Kidney tubule cell (primary cell): Measurements from ENCODE around the gene MAGI2.
A peak's percentile ranks its signal among the peaks of the same experiment; 100 is the strongest.
"Not testable (repeated sequence)": the region's sequence is repeated elsewhere in the genome, so short reads cannot be mapped to it uniquely, and the experiment has no call there.

ENCODE experiments used
- DNase-seq: peaks from one replicate; pipeline ENCODE4 v3.0.0-alpha.2; 2018; ENCODE audit warnings: low spot score

MAGI2 gene

GRCh38 chr7:78023191-78023590 lies 1430.3 kb downstream of the MAGI2 start:
- DNase-seq = no peak

- no peak for DNase-seq
These were observed 1431.3 kb downstream of the MAGI2 start for GRCh38 chr7:78022165-78022564.

DNA sequence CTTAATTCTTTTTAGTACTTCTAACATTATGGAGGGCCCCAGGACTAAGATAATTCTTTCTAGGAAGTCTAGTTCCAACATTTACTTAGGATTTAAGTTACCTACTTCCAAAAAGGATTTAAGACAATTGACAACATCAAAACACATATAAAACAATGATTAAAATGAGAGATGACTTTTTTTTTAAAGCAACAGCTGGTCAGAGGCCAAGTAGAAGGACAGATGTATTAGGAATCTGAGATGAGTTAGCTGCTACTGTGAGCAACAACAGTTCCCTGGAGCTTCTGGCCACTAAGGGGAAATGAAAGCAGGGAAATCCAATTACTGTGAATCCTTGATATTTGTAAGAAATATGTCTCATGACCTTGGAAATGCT lies 1432.6 kb downstream of the MAGI2 start:
- peak; percentile 1 for DNase-seq

- DNase-seq = peak; percentile 69
These were observed 1433.2 kb downstream of the MAGI2 start for GRCh38 chr7:78020136-78020873.

DNA sequence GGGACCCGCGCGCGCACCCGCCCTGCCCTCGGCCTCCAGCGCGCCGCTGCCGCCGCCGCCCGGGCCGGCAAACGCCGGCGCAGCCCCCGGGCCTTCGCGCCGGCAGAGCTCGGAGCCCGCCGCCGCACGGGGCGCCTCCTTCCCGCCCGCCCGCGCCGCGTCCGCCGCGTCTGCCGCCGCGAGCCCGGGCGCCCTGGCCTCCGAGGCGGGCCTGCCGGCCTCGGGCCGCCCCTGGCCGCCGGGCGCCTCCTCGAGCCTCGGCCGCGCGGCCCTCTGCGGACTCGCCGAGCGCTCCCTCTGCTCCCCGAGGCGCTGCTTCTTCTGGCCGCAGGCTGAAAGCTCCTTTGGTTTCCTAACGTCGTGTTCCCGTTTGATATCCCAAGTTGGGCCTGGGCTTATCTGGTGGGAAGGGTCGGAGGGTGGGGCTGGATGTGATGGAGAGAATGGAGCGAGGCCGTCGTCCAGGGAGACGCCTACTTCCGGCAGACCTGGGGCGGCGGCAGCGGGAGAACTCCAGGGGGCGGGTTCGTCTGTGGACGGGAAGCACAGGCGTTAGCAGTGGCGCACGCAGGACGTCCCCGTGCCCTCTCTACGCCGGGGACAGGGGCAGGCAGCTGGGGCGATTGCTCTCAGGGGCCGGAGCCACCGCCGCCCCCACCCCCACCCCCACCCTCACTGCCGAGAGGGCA lies 1433.9 kb downstream of the MAGI2 start:
- peak; percentile 76 for DNase-seq

- DNase-seq = peak; percentile 69
These were observed 1434.6 kb downstream of the MAGI2 start for GRCh38 chr7:78018641-78019446.

GRCh38 chr7:78017591-78018100 lies 1435.8 kb downstream of the MAGI2 start:
- DNase-seq = no peak

DNA sequence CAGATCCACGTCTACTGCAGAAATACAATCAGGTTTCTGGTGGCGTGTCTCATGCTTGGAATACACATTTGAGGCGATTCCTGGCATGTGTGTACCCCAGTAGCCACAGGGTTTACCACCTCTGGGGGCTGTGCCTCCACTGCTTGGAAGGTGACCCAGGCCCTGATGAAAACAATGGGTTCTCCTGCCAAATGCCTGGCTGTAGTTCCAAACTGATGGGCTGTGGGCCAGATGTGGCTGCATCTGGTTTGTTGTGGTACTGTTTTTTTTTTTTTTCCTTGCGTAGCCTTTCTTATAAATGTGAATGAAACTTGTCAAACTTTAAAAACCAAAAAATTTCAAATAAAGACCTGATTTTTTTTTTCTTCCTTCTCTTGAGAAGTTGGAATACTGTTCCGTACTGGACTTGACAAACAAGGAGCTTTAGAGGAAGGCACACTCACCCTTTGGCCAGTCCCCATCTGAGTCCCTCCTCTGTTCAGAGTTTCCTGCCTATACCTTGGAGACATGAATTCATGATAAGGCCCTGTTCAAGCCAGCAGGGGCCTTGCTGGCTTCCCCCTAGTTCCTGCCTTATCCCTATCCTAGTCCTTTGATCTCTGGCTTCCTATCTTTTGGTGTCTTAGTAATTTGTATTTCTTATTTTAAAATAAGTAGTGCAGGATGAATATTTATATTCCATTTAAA lies 1437.8 kb downstream of the MAGI2 start:
- no peak for DNase-seq

GRCh38 chr7:78014401-78014800 lies 1439.1 kb downstream of the MAGI2 start:
- DNase-seq = no peak

- no peak for DNase-seq
These were observed 1440.1 kb downstream of the MAGI2 start for GRCh38 chr7:78013386-78013785.

DNA sequence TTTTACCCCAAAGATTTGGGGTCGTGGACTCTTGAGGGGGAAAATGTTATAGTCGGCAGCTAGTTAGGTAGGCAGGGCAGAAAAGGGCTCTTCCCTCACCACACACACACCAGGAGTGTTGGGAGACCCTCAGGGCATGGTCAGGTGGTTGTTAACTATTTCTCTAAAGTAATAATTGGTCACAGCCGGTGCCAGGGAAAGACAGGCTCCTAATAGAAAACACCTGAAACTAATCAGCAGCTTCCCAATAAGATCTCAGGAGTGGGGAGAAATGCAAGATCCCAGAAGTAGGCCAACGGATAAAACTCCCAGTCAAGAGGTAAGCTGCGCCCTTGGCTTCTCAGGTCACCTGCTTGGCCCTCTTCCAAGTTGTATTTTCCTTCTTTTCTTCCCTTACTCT lies 1441.8 kb downstream of the MAGI2 start:
- DNase-seq = no peak

- no peak for DNase-seq
These were observed 1446.2 kb downstream of the MAGI2 start for GRCh38 chr7:78007231-78007630.

DNA sequence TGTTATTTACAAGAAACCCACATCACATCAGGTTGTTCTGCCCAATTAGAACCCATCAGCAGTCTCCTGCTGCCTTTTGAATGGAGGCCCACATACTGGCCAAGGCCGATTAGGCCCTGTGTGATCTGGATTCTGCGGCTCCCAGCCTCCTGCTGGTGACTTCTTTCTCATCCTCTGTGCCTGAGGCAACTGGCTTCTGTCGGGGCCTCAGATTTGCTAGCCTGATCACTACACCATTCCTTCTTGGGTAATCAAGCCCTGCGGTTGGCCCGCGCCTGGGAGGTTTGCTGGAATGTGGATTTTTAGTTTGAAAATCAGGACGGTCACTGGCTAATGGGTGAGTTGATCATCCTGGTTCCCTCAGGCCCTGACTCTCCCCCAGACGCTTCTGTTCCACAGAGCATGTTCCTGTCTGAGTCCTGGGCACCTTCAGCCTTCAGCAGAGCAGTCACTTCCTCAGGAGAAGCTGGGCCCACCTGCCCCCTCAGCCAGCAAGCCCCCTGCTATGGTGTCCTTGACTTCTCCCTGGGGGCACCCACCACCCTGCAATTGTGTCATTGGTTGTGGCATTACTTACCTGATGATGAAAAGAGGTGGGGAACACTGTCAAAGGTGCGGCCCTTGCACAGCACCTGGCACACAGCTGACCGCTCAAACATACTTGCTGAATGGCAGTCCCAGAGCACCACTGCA lies 1447.3 kb downstream of the MAGI2 start:
- peak; percentile 37 for DNase-seq

- no peak for DNase-seq
These were observed 1450.8 kb downstream of the MAGI2 start for GRCh38 chr7:78002715-78003114.

DNA sequence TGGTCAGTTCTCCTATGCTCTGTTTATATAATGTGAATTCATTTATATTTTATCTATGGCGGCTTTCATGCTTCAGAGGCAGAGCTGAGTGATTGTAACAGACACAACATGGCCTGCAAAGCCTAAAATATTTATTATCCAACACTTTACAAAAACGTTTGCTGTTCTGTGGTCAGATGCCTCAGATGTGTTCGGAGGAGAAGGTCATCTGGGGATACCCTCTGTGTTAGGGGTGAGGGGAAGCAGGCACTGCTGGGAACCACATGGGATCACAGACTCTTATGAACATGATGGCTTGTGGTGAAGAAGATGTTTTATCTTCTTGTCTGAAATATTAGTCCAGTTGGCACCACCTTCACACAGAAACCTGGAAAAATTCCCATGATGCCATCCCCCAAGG lies 1451.4 kb downstream of the MAGI2 start:
- no peak for DNase-seq

GRCh38 chr7:77999168-77999567 lies 1454.3 kb downstream of the MAGI2 start:
- DNase-seq = not testable (repeated sequence)

DNA sequence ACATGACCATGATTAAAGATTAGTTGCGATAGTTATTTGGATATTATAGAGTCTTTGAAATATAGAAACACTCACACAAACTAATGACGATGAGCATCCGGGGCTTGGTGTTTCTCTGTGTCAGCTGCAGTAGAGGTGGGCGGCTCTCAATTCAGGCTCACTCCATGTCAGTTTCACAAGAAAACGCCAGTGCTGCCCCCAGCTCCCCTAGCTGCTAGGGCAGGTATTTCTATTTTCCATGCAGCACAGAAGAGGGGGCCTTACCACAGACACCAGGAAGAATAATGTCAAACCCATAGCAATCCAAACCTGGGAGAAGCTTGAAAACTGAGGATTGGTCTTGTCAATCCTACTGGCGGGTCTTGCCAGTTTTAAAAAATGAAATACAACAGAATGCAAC lies 1457.8 kb downstream of the MAGI2 start:
- no peak for DNase-seq

DNA sequence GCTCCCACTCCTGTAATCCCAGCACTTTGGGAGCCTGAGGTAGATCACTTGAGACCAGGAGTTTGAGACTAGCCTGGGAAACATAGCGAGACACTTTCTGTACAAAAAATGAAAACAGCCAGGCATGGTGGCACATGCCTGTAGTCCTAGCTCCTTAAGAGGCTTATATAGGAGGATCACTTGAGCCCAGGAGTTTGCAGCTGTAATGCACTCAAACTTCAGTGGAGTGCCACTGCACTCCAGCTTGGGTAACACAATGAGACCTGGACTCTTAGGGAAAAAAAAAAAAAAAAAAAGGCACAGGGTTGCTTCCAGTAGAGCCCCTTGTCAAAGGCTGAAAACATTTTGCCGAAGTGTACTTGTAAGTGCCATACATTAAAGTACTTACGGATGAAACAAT lies 1459.6 kb downstream of the MAGI2 start:
- no peak for DNase-seq

GRCh38 chr7:77991656-77992055 lies 1461.8 kb downstream of the MAGI2 start:
- DNase-seq = no peak

DNA sequence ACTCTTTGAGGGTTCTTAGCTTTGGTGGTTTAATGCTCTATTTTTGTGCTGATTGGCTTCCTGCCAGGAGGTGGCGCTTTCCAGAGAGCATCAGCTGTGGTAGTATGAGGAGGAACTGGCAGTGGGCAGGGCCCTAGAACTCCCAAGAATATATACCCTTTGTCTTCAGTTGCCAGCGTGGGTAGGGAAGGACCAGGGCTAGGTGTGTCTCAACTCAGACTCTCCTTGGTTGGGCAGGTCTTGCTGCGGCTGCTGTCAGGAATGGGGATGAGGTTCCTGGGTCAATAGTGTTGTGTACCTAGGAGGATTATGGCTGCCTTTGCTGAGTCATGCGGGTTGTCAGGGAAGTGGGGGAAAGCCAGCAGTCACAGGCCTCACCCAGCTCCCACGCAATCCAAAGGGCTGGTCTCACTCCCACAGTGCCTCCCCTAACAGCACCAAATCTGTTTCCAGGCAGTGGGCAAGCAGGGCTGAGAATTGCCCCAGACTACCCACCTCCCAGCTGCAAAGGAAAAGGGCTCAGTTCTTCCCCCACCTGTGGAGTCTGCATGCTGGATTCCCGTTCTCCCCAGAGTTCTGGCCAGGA lies 1463.4 kb downstream of the MAGI2 start:
- peak; percentile 22 for DNase-seq

- no peak for DNase-seq
These were observed 1467.5 kb downstream of the MAGI2 start for GRCh38 chr7:77985974-77986339.
